GM12864 (cell line): Measurements from ENCODE around the gene MAP3K4.

Experiments used
- DNase-seq: peaks from one replicate; pipeline ENCODE4 v3.0.0-alpha.2; 2011; ENCODE audit warnings: low read depth
- H3K4me3 ChIP-seq: 2 replicates; pipeline ENCODE4 v1.5.1; 2011; ENCODE audit warnings: mild to moderate bottlenecking, low read depth, low read length, control low read depth
- CTCF ChIP-seq: IDR thresholded peaks from 2 replicates; pipeline ENCODE4 v1.5.1; 2011; ENCODE audit warnings: low read depth, mild to moderate bottlenecking, moderate library complexity, low read length, control low read depth, inconsistent platforms; ENCODE audit errors: missing control alignments

The MAP3K4 gene

GRCh38 chr6:161139304-161139765, 147.8 kb downstream of the MAP3K4 start:
- no peak for TF ChIP-seq CTCF
- no peak overlapping the region for H3K4me3 ChIP-seq
- no peak for DNase-seq

- DNase-seq = no peak
- TF ChIP-seq CTCF = no peak
- H3K4me3 ChIP-seq = no peak overlapping the region
These were observed 148.4 kb downstream of the MAP3K4 start for GRCh38 chr6:161139766-161140553.

GRCh38 chr6:161140554-161140875, 148.9 kb downstream of the MAP3K4 start:
- no peak overlapping the region for H3K4me3 ChIP-seq
- no peak for DNase-seq
- no peak for TF ChIP-seq CTCF

GRCh38 chr6:161141173-161141572, 149.6 kb downstream of the MAP3K4 start:
- H3K4me3 ChIP-seq = no peak overlapping the region
- TF ChIP-seq CTCF = no peak
- no peak for DNase-seq

GRCh38 chr6:161142957-161143296, 151.4 kb downstream of the MAP3K4 start:
- DNase-seq = no peak
- H3K4me3 ChIP-seq = no peak overlapping the region
- no peak for TF ChIP-seq CTCF

GRCh38 chr6:161143663-161144430, 152.3 kb downstream of the MAP3K4 start:
- TF ChIP-seq CTCF = no peak
- no peak for DNase-seq

More at GRCh38 chr6:161143663-161144430, 152.3 kb downstream of the MAP3K4 start:
- H3K4me3 ChIP-seq = no peak overlapping the region
